Stimulated activated CD8-positive, alpha-beta memory T cell treated with anti-CD3 and anti-CD28 coated beads, Interleukin-7, amount 100 ng/mL, for 4 hours (primary cell): ENCODE results near the gene CAB39.

Source experiments
- DNase-seq, 2 donors: peaks; one replicate each; pipeline ENCODE4 v3.0.0-alpha.2; 2020; ENCODE audit warnings: low read depth in 2 of 2

Gene CAB39

GRCh38 chr2:230712443-230713330 lies at the start of gene CAB39:
TSS of gene CAB39 (plus strand) at chr2:230712842. CDS start at chr2:230760002, 47,160 bp downstream.
- DNase-seq, result peak; percentile 63 to 85

DNA sequence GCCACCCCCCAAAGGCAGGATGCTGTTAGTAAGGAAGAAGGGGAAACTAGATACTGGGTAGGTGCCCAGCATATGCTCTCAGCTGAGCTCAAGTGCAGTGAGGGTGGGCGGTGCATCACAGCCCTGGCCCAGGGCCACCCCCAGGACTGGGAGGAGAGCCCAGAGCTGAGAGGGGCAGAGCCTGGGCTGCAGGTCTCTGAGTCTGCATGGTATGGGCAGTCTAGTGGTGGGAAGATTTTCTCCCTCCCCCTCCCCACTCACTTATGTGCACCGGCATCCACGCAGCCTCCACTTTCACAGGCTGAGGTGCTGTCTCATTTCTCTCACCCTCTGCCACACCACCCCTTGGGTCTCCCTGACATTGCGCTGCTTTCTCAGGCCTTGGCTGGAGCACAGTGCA lies 48.5 kb upstream of the CAB39 start:
- DNase-seq, result no peak

- no peak for DNase-seq
These were observed 47.8 kb upstream of the CAB39 start for GRCh38 chr2:230664844-230665243.

GRCh38 chr2:230665263-230665691 lies 47.4 kb upstream of the CAB39 start:
- DNase-seq, result no peak

- DNase-seq, result no peak
These were observed 46.2 kb upstream of the CAB39 start for GRCh38 chr2:230666446-230666845.

- no peak for DNase-seq
These were observed 45.5 kb upstream of the CAB39 start for GRCh38 chr2:230666885-230667712.

- DNase-seq, result no peak
These were observed 44.3 kb upstream of the CAB39 start for GRCh38 chr2:230668184-230668938.

DNA sequence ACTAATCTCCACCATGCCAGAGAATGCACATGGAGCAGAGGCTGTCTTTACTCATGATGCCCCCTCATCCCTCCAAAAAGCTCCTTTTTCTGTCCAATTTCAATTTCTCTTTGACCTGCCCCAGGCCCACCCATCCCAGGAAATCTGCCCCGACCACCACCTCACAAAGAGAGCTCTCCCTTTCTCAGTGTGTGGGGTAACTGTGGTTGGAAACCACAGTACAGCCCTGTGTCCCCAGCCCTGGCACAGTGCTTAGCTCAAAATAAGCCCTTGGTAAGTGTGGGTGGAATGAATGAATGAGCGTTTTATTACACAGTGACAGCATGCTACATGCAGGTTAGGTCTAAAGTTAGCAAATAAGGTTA lies 43.7 kb upstream of the CAB39 start:
- DNase-seq, result no peak

- DNase-seq, result no peak
These were observed 43.2 kb upstream of the CAB39 start for GRCh38 chr2:230669386-230669950.

DNA sequence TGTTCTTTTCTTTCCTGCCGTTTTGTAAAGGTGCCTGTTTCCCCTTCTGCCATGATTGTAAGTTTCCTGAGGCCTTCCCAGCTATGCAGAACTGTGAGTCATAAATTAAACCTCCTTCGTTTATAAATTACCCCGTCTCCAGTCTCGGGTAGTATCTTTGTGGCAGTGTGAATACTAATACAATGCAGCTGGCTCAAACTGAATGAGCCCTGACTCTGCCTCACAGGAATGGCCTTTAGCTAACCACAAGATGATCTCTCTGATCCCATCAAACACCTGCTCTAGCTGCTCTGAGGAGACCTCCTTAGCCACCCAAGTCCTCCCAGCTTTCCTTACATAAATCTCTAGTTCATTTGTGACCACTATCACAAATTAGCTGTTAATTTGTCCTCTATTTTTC lies 41.5 kb upstream of the CAB39 start:
- no peak for DNase-seq

DNA sequence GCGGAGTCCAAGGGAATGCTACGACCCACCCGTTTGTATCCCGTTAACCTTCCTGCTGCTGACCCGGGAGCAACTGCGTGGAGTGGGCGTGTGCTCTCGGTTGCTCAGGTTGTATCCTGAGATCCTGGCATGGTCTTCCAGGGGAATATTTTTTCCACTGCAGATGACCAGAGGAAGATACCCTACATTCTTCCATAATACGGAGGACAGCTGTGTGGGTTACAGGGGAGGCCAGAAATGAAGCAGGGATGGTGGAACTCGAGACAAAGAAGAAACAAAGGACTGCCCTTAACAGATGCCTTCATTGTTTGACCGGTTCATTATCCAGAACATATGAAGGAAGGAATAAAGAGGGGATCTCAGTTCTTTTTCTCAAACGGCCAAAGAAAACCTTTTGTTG lies 39.8 kb upstream of the CAB39 start:
- no peak for DNase-seq

- DNase-seq, result no peak
These were observed 38.2 kb upstream of the CAB39 start for GRCh38 chr2:230674401-230674800.

- DNase-seq, result no peak
These were observed 37.5 kb upstream of the CAB39 start for GRCh38 chr2:230674966-230675672.

- DNase-seq, result no peak
These were observed 36.1 kb upstream of the CAB39 start for GRCh38 chr2:230676546-230676945.

GRCh38 chr2:230677201-230677946 lies 35.3 kb upstream of the CAB39 start:
- no peak for DNase-seq

DNA sequence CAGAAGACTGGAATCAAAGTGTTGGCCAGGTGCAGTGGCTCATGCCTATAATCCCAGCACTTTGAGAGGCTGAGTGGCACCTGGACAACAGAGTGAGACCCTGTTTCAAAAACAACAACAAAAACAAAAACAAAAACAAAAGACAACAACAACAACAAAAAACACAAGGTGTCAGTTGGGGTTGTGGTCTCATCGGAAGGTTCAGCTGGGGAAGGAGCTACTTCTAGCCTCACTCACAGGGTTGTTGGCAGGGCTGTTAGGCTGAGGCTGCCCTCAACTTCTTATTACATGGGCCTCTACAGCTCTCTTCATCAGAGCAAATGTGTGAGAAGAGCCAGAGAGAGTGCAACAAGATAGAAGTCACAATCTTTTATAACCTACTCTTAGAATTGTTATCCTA lies 34.6 kb upstream of the CAB39 start:
- no peak for DNase-seq

DNA sequence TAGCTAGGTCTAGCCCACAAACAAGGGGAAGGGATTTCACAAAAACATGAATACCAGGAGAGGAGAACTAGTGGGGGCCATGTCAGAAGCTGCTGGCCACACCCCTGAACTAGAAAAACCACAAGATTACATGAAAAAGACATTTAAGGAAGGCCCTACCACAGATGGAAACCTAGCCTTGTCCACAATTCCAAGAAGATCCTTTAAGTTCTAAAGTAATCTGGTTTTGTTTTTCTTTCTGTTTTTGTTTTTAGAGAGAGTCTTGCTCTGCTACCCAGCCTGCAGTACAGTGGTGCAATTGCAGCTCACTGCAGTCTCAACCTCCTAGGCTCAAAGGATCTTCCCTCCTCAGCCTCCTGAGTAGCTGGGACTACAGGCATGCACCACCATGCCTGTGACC lies 34.2 kb upstream of the CAB39 start:
- DNase-seq, result no peak

DNA sequence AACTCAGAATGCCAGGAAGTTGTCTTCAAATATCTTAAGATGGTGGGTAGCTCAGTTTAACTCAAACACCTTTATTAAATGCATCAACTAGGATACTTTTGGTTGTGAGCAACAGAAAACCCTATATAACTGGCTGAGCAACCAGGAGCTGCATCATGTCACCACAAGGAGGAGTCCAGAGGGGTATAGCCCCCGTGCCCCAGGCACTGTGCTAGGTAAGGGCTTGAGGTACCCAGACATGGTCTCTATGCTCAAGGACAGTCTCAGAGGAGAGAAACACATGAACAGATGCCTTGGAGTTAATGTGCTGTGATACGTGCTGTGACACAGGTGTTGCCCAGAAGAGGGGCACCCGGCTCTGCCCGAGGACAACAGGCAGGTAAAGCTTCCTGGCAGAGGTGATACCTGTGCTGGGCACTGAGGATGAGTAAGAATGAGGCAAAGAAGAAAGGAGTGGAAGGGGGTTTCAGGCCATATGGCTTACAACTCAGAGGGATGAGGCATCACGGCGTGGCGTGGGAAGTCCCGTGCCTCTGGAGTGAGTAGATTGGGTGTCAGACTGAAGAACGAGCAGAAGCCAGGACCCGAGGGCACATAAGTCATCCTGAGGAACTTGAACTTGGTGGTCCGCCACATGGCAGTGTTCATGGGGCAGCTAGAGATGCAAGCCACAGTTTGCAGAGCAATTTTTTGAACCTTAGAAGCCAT lies 32.0 kb upstream of the CAB39 start:
- DNase-seq, result no peak

DNA sequence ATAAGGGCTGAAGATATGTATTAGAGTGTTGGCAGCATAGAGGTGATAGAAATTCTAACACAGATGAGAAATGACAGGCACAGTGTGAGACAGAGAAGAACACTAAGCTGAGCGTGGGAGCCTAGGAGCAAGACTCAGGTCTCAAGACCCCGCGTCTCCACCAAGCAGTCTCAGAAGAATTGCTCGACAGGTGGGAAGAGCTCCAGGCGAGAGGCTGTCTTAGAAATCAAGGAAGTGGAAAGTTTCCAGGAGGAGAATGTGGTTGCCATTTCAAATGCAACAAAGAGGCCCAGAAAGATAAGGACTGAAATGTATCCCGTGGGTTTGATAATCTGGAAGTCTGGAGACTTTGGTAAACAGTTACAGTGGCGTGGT lies 31.5 kb upstream of the CAB39 start:
- no peak for DNase-seq

- DNase-seq, result no peak
These were observed 30.1 kb upstream of the CAB39 start for GRCh38 chr2:230682546-230682945.
